ENCODE data around the gene BTG2.
A peak's percentile ranks its signal among the peaks of the same experiment; 100 is the strongest.

Gene BTG2

DNA sequence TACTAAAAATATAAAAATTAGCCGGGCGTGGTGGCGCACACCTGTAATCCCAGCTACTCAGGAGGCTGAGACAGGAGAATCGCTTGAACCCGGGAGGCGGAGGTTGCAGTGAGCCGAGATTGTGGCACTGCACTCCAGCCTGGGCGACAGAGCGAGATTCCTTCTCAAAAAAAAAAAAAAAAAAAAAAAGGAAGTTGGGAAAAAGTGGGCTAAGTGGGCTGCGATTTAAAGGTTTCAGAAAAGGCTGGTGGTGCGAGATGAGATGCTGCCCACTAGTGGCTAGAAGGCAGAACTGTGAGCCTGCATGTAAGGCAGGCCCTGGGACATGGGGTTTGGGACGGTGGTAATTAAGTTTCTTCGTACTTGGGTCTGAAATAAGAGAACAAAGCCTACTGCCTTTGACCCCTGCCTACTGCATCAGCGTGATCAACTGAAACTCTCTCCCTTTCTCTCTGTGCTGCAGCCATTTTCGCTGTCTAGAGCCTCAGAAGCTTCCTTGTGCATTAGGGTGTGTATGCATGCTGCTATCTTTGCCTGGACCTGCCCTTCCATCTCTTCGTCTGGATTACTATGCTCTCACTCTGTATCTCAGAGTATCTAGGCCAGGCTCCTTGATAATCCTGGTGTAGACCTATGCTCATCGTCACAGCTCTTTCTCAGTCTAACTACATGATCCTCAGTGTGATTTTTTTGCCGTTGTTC is 33.2 kb downstream of the BTG2 start:
- TF ChIP-seq, protein P1, sequence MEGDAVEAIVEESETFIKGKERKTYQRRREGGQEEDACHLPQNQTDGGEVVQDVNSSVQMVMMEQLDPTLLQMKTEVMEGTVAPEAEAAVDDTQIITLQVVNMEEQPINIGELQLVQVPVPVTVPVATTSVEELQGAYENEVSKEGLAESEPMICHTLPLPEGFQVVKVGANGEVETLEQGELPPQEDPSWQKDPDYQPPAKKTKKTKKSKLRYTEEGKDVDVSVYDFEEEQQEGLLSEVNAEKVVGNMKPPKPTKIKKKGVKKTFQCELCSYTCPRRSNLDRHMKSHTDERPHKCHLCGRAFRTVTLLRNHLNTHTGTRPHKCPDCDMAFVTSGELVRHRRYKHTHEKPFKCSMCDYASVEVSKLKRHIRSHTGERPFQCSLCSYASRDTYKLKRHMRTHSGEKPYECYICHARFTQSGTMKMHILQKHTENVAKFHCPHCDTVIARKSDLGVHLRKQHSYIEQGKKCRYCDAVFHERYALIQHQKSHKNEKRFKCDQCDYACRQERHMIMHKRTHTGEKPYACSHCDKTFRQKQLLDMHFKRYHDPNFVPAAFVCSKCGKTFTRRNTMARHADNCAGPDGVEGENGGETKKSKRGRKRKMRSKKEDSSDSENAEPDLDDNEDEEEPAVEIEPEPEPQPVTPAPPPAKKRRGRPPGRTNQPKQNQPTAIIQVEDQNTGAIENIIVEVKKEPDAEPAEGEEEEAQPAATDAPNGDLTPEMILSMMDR (IDR thresholded peaks at IDR 0.05), result peak; percentile 82 to 87
- H3K4me1 ChIP-seq, result peaks cover 0 to 43% (median 17%) of the 10 kb centered on the region in 4 donors
- intact Hi-C loops (cut with DNase I; ENCODE audit: low total_unique reads), result loop anchor here (2.0 kb wide), 1 partner anchor 66 kb away; no protein-coding TSS in a partner anchor
- H3K36me3 ChIP-seq, result peaks cover 8 to 14% (median 14%) of the 10 kb centered on the region in 3 donors
- peak in 1 of 2 donors; percentile 61 for DNase-seq
- peak overlapping the region in 1 of 2 donors; percentile 38 for H3K27ac ChIP-seq
- no peaks in the 10 kb centered on the region for H3K27me3 ChIP-seq
- H3K9me3 ChIP-seq, result no peaks in the 10 kb centered on the region
- no peak overlapping the region for H3K4me3 ChIP-seq

DNA sequence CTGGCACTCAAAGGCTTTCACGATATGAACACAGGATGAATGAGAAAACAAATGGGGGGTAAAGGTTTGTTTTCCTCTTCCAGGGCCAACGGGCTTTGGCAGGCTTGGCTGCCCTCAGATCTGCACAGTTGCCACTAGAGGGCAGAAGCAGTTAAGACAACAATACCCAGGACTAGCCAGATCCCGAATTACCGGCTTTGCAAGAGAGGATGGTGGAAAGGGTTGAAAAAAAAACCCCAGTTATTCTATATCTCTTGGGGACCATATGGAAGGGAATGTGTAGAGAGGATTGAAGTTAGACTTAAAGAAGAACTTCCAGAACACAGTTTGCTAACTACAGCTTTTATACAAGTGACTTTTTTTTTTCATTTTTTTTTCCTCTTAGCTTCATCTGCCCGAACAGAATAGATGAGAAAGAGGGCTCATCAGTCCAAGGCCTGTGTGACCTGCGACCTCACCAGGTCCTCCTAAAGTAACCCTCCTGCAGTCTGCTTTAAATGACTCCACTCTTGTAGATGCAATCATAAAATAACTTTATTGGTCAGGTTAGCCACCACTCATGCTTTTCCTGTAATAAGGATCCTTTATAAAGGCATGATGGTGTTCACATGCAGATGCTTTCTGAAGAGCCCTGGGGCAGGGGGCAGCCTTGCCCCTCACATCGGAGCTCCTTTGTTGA is 34.9 kb downstream of the BTG2 start:
- intact Hi-C loops (cut with DNase I; ENCODE audit: low total_unique reads), result loop anchor here (2.0 to 10.0 kb wide), 3 partner anchors 101 to 365 kb away; no protein-coding TSS in a partner anchor
- peaks cover 8 to 14% (median 14%) of the 10 kb centered on the region in 3 donors for H3K36me3 ChIP-seq
- no peaks in the 10 kb centered on the region for H3K27me3 ChIP-seq
- H3K27ac ChIP-seq, result peak overlapping the region; percentile 36 to 90
- TF ChIP-seq, protein P1 (IDR thresholded peaks at IDR 0.05), result peak; percentile 82 to 95
- H3K4me1 ChIP-seq, result peaks cover 0 to 60% (median 33%) of the 10 kb centered on the region in 4 donors
- peak; percentile 73 to 85 for DNase-seq
- no peaks in the 10 kb centered on the region for H3K9me3 ChIP-seq
- H3K4me3 ChIP-seq, result no peak overlapping the region

DNA sequence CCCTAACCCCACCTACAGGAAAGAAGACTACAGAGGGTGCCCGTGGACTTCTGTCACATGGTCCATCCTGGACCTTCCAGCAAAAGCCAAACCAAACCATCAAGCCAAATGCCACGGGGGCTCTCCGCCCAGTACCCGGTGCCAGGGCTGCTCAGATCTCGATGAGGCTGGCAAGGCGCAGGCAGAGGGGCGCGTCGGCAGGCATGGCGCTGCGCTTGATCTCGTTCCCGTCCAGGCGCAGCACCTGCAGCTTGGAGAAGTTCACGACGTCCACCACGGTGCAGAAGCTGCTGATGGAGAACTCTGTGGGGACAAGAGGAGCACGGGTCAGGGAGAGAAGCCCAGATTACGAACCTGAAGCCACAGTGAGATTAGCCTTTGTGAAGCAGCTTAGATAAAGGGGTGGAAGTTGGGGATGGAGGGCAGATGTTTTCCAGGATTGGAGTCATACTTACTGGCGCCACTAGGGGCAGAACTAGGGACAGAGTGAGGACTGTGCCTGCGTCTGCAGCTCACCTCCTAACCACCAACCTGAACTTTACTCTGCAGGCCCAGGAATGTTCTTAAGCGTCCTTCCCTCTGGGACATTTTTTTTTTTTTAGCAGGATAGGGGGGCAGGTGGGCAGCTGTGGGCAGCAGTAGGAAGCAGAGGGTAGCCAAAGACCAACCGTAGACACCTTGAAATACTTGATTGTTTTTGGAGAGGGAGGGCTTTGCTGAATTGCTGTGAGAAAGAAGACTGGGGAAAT is 37.0 kb downstream of the BTG2 start:
- Histone ChIP-seq H3K27me3 (no peaks in the 10 kb centered on the region), H3K4me3 (no peak overlapping the region), H3K27ac (peak overlapping the region; percentile 73 to 90), H3K4me1 (peaks cover 0 to 64% (median 49%) of the 10 kb centered on the region in 4 donors), H3K9me3 (no peaks in the 10 kb centered on the region), H3K36me3 (peaks cover 13 to 20% (median 15%) of the 10 kb centered on the region in 3 donors)
- TF ChIP-seq, protein P1 (IDR thresholded peaks at IDR 0.05), result peak; percentile 69 to 72
- intact Hi-C loops (cut with DNase I; ENCODE audit: low total_unique reads), result loop anchor here (10.0 kb wide), 1 partner anchor 362 kb away; no protein-coding TSS in a partner anchor
- peak in 1 of 2 donors; percentile 53 for DNase-seq

DNA sequence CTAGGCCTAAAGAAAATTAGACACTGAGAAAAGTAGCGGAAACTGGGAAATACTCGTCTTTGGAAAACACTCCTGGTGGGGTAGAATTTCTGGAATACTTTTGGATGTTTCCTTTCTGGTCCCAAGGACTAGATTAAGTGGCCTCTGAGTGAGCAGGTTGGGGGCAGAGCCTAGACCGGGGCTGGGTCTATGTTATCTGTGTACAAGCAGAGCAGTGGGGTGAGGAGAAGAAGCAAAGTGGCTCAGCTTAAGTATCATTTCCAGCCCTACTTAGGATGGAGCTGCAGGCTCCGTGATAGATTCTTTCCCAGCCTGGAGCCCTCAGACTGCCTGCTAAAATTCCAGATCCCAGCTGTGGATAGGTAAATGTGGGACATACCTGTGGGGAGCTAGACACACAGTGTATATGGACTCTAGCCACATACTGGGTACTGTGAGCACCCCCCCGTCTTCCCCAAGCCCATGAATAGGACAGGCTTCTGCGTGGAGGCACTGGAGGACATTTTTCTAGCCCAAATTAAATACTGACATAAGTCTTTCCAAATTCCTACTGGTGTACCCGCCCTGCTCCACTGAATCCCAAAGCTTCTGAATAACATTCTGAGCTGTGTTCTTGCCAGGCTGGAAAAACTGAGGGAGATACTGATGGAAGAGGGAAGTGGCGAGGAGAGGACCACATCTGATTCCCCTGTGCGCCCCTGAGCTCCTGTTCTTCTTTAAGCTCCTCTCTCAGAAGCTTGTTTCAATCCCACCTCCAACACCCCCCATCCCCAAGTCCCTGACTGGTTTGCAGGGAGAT is 38.8 kb downstream of the BTG2 start:
- intact Hi-C loops (cut with DNase I; ENCODE audit: low total_unique reads), result loop anchor here (10.0 kb wide), 1 partner anchor 361 kb away; no protein-coding TSS in a partner anchor
- Histone ChIP-seq H3K4me1 (peaks cover 0 to 82% (median 61%) of the 10 kb centered on the region in 4 donors), H3K27me3 (no peaks in the 10 kb centered on the region), H3K36me3 (peaks cover 20 to 31% (median 20%) of the 10 kb centered on the region in 3 donors), H3K9me3 (no peaks in the 10 kb centered on the region), H3K4me3 (no peak overlapping the region), H3K27ac (peak overlapping the region; percentile 73 to 90)
- TF ChIP-seq, protein P1 (IDR thresholded peaks at IDR 0.05), result no peak
- no peak for DNase-seq
